DMS 273 treated with DMSO at 0.1 percent for 48 hours (cell line): ENCODE measurements around the gene SERTAD3.
"Not testable (repeated sequence)": the region's sequence is repeated elsewhere in the genome, so short reads cannot be mapped to it uniquely, and the experiment has no call there.

Source experiments
- DNase-seq: peaks from one replicate; lab custom pipeline; 2025; lab: John Stamatoyannopoulos, UW

SERTAD3 gene

DNA sequence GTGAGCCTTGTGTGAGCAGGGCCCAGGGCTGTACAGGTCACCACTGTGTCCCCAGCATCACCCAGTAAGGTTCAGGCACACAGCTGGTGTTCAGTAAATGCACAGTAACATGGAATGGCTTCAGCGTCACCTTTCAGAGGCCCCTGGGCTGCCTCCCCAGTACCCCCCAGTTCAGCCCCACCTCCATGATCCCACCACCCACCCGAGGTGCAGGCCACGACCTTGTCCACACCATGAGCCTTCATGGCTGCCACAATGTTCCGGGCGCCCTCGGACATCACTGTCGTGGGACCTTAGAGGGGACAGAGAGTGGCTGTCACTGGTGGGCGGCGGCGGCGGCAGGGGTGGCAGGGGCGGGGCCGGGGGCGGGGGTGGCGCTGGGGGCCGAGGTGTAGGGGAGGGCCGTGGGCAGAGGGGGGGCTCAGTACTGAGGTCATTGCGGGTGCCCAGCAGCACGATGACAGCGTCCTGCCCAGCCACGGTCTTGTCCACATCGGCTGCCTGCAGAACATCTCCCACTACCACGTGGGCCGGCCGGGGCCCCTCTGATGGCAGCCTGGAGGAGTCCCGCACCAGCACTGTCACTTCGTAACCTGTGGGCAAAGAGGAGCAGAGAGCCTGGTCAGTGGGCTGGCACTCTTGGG lies 13.9 kb upstream of the SERTAD3 start:
- DNase-seq = no peak

DNA sequence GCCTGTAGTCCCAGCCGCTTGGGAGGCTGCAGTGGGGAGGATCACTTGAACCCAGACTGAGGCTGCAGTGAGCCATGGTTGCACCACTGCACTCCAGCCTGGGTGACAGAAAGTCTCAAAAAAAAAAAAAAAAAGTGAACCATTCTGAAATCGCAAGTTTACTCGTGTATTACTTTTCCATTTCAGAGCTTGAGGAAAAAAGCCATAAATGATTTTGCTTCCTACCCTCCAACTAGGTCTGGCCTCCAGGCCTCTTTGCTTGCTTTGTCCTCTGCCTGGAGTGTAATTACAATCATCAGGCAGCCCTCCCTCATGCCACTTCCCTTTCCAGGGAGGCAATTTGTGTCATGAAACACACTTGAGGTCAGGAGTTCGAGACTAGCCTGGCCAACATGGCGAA lies 12.9 kb upstream of the SERTAD3 start:
- DNase-seq = no peak

DNA sequence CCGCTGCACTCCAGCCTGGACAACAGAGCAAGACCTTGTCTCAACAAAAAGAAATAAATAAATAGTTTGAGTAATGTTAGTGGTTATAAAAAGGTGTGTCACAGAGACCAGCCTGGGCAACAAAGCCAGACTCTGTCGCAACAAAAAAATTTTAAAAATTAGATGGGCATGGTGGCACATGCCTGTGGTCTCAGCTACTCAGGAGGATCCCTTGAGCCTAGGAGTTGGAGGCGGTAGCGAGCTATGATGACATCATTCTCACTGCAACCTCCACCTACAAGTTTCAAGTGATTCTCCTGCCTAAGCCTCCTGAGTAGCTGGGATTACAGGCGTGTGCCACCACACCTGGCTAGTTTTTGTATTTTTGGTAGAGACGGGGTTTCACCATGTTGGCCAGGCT lies 9.8 kb upstream of the SERTAD3 start:
- not testable (repeated sequence) for DNase-seq

DNA sequence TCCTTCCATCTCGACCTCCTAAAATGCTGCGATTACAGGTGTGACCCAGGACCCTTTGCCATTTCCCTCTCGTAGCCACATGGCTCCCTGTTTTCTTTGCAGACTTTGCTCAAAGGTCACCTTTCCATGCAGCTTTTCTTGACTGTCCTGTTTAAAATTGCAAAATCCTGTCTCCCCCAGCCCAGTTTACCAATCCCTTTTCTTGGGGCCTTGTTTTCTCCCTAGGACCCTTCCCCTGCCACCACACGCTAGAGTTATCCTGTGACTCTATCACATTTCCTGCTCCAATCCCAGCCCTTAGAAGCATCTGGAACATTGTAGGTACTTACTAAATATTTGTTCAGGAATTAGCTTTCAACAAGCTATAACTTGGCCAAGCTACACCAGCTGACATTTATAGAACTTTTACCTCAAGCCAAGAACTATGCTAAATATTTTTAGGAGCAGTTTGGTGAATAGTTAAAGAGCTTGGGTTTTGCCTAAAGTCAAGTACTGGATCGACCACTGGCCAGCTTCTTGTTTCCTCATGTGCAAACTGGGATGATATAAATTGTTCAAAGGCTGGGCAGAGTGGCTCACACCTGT lies 9.1 kb upstream of the SERTAD3 start:
- DNase-seq = no peak

DNA sequence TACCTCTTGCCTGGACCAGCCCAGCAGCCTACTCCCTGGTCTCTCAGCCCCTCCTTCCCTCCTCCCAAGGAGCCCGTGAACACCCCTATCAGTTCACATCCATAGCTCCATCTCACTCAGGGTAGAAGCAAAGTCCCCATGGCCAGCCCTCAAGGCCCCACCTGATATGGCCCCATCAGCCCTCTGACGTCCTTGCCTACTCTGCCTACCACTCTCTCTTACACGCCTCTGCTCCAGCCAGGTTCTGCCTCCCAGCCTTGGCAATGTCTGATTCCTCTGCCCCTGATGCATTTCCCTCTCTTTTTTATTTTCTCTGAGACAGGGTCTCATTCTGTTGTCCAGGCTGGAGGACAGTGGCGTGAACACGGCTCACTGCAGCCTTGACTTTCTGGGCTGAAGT lies 7.9 kb upstream of the SERTAD3 start:
- no peak for DNase-seq

DNA sequence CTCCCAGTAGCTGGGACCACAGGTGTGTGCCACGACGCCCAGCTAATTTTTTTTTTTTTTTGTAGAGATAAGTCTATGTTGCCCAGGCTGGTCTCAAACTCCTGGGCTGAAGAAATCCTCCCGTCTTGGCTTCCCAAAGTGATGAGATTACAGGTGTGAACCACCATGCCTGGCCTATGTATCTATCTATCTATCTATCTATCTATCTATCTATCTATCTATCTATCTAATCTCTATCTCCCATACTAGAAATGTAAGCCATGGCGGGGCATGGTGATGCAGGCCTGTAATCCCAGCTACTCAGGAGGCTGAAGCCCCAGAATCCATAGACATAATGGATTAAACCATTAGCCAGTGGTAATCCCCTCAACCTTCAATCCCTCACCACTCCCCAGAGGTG lies 6.5 kb upstream of the SERTAD3 start:
- no peak for DNase-seq

DNA sequence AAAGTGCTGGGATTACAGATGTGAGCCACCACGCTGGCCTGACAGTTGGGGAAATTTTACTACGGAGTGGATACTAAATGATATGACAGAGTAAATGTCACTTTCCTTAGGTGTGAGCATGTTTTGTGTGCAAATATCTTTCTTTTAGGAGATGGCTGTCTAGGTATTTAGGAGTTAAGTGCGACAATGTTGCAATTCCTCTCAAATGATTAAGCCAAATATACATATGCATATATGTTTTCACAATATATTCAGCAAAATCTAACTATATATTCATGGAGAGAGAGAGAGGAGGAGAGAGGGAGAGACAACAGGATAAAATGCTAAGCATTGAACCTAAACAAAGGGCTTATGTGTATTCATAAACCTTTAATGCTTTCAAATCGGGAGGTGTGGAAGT lies 5.4 kb upstream of the SERTAD3 start:
- DNase-seq = no peak

DNA sequence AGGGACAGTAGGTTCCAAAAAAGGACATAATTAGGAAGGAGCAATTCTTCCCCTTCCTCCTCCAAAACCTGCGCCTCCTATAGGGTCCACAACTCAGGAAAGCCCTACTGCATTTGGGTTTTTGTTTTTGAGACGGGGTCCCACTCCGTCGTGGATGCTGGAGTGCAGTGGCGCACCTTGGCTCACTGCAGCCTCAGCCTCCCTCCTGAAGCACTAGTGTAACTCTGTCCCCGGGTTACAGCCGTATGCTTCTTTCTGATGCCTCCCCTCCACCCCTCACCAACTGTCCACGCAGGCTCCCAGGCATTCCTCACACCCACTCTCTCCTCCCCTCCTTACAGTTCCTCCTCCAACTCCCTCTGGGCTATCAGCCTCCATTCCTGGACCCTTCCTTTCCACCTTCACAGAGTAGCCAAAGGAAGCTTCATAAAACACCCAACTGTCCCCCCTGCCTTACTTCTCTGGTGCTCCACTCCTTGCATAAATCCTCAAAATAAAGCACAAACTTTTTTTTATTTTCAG lies 2.2 kb upstream of the SERTAD3 start:
- no peak for DNase-seq

DNA sequence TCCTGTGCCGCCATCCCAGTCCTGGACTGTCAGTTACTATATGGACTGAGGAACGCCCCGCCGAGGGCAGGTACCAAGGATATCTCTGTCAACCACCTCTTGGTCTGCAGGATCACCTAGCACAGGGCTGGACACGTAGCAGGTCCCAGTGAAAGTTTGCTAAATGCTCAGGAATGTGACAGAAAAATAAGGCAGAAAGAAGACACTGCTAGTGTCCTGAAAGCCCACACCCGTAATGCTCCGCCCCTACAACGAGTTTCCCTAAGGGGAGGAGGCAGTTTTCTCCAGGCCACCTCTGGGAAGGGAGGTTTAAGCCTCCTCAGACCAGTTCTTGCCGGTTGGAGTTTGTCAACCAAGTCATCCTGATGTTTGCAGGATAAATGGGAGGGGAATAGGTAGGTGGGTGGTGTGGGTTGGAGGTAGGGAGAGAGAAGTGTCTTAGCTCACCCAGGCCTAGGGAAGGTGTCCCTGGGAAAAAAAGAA lies 1.7 kb upstream of the SERTAD3 start:
- DNase-seq = no peak

DNA sequence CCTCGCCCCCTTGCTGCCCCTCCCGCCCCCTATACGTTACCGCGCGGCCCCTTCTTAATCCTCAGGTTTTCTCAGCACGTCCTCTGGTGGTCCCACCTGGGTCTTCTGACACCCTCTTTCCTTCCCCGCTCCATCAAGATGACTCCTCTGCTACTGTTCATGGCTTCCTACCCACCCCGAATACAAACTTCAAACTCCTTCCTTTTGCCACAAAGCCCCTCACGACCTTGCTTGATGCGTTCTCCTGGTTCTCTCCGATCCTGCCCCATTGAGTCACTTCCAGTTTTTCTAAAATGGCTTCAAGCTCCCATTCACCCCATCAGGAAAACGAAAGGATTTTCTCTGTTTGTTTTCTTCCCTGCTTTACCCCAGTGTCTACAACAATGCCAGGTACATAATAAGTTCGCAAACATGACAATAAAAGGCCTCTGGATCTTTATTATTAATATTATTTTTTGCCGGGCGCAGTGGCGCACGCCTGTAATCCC lies 734 bp upstream of the SERTAD3 start:
- no peak for DNase-seq

DNA sequence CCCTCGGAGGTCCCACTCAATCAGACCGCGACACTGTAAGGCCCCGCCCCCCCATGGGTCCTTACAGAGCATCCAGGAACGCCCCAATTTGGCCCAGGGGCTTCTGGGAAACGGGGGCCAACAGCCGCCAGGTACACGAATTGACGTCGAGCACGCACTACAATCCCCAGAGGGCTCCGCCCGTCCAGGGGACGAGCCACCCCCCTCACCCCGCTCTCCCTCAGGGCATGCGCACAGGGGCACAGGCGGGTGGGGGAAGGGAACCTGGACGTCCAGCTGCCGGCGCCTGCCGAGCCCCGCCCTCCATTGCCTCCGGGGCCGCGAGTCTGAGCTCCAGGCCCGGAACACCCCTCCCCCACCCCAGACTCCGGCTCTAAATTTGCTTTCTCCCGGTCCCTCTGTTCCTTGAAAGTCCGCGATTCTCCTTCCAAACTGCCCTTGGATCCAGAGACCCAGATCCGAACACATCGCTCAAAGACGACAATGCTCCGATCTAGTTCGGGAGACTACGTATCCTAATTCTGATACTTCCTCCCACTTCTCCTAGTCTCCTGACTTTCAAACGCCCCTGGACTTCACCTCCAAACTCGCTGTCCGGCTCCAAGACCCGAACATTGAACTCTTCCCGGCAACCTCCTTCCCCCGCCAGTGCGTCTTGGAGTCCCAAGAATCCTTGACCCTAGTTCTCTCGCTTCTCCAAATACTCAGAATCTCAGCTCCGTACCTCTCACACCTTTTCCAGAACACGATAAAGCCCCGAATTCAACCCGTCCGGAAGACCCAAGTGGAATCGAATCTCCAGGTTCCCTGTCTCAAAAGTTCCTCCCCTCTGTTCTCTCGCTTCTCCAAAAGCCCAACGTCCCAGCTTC lies 770 bp downstream of the SERTAD3 start:
- DNase-seq = peak; percentile 96

DNA sequence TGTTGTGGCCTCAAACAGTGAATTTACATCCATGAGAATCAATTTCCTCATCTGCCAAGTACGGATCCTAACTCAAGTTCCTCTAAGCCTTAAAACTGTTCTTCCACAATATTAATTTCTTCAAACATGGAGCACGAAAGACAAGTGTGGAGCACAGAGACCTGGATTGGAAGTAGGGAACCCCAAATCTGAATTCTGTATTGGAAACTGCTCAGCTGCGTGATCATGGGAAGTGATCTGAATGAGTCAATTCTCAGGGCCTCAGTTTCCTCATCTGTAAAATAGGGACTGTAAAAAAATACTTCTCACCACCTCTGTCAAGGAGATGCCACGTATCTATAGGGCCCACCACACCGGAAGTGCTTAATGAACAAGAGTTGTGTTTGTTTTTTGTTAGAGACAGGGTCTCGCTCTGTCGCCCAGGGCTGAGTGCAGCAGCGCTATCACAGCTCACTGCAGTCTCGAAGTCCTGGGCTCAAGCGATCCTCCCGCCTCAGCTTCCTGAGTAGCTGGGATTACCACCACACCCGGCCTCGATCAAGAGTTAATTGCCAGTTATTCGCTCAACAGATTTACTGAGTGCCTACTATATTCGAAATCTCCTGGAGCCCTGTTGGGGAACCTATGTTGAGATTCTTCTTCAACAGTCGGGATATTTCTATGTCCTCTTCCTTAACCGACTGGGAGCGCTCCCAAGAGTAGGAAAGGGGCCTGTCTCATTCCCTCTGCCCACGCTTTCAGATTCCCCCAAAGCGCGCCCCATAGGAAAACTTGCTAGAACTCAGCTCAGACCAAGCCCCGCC lies 1.6 kb downstream of the SERTAD3 start:
- no peak for DNase-seq

DNA sequence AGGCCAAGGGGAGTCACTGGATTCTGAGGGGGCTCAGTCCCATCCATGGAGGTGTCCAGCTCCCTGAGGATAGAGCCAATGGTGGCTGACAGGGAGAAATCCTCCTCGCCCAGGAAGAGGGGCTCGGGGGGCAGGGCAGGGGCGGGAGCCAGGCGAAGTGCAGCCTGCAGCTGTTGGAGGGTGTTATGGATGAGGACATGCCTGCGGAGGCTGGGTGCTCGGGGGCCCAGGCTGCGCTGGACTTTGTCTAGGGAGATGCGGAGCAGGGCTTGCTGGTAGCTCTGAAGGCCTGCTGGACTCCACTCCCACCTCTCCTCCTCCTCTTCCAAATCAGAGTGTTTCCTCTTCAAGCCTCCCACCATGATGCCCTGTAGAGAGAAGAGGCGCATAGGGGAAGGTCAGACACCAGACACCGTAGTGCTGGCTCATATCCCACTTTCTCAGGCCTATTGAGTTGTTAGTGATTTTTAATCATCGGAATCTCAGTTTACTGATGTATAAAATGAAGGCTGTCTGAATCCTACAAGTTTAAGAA lies 2.3 kb downstream of the SERTAD3 start:
- no peak for DNase-seq

DNA sequence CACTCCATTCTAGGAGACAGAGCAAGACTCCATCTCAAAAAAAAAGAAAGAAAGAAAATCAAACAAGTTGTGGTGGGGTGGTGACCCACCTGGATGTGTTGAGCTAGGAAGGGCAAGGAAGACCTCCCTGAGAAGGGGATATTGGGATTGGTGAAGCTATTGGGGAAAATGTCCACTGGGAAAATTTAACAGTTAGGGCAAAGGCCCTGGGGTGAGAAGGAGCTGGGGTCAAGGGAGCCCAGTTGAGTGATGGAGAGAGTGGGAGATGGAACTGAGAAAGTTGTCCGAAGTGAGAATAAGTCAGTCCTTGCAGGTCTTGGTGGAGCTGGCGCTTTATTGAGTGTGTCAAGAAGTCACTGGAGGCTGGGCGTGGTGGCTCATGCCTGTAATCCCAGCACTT lies 5.9 kb downstream of the SERTAD3 start:
- no peak for DNase-seq

DNA sequence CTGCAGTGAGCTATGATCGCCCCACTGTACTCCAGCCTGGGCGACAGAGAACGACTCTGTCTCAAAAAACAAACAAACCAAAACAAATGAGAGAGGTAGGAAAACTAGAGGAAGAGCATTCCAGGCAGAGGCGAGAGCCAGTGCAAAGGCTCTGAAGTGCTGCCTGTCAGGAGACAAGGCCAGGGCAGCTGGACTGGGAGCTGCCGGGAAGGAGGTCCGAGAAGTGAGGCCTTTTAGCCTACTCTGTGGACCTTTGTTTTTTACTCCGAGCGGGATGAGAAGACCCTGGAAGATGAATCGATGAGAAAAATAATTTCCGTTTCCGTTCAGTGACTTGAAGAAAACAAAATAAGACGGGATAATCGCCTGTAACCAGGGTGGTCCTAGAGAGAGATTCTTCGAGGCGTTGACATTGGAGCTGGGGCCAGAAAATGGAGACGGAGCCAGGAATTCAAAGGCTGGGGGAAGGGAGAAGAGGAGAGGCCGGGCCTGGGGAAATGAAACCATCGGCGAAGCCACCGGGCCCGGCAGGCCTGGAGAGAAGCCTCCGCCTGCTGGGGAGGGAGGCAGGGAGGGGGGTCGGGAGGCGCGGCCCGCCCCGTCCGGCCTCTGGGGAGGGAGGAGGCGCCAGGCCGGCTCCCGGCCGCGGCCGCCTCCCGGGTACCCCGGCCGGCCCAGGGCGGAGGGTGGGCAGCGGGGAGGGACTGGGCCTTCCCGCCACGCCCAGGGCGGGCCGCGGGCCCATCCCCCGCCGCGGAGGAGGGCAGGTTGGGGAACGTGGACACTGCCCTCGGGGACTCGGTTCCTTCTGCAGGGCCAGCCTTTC lies 10.5 kb downstream of the SERTAD3 start:
- peak; percentile 41 for DNase-seq

DNA sequence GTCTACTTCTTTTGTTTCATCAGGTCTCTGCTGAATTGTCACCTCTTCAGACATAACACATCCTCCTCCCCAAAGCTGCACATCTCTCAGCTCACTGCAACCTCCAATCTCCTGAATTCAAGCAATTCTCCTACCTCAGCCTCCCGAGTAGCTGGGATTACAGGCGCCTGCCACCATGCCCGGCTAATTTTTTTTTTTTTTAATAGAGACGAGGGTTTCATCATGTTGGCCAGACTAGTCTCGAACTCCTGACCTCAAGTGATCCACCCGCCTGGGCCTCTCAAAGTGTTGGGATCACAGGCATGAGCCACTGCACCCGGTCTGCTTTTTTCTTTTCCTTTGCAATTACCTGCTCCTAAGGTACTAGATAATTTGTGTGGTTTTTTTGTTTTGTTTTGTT lies 11.4 kb downstream of the SERTAD3 start:
- DNase-seq = not testable (repeated sequence)

DNA sequence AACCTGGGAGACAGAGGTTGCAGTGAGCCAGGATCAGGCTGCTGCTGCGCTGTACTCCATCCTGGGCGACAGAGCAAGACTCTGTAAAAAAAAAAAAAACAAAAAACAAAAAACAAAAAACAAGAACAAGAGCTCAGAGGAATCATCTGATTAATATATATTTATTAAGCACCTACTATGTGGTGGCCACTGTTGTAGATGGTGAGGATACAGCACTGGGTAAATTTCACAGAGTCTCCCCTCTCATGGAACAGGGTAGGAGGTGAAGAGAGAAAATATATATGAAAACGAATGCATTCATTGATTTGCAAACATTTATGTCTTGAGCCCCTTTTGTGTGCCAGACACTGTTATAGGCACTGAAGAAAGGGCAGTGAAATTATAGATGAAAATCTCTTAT lies 12.4 kb downstream of the SERTAD3 start:
- DNase-seq = no peak

DNA sequence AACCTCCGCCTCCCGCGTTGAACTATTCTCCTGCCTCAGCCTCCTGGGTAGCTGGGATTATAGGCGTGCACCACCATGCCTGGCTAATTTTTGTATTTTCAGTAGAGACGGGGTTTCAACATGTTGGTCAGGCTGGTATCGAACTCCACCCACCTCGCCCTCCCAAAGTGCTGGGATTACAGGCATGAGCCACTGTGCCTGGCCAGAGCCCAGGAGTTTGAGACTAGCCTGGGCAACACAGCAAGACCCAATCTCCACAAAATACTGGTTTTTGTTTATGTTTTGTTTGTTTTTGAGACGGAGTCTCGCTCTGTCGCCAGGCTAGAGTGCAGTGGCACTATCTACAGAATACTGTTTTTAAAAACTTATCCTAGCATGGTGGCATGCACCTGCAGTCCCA lies 13.9 kb downstream of the SERTAD3 start:
- DNase-seq = not testable (repeated sequence)

DNA sequence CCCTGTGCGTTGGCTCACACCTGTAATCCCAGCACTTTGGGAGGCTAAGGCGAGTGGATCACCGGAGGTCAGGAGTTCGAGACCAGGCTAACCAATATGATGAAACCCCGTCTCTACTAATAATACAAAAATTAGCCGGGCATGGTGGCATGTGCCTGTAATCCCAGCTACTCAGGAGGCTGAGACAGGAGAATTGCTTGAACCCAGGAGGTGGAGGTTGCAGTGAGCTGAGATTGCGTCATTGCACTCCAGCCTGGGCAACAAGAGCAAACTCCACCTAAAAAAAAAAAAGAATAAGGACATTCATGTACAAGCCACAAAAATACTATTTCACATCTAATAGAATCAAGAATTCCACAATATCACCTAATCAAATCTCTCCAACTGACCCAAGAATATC lies 15.9 kb downstream of the SERTAD3 start:
- not testable (repeated sequence) for DNase-seq

DNA sequence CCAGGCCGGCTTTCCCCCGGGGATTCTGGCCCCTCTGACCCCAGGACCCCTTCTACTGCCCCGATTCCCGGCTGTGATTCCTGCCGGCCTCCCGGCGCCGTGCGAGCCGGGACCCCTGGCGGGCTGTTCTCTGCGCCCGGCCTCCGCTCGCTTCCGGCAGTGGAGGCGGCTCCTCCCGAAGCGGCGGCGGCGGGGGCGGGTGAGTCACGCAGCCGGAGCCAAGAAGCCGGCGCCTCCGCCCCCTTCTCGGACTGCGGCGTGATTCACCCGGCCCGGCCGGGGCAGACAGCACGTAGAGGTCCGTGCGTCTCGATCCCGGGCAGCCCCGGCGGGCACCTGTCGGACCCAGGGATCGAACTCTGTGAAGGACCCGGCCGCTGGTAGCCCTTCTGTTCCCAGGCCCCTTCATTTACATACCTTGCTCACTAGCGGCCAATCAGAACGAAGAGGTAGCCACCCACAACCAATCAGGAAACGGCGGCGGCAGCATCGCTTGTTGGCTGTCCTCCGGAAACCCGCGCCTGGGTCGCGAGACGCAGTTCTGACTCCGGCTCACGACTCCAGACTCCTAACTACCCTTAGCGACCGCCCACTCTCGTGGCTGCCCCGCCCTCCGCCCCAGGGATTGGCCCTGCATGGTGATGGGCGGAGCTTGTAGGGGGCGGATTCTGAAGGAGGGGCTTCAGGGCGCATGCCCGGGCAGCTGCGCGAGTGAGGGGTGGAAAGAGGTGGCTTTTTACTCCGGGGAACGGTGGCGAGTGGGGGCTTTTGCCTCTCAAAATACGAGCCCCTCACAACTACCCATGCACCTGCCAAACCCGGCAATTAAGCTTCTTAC lies 18.5 kb downstream of the SERTAD3 start, which contains the start of gene SERTAD1:
Gene SERTAD1, minus strand, starts transcription at position 543 of the 838 bp plus-strand sequence. CDS start 2,446 bp downstream, outside the sequence.
- DNase-seq = peak; percentile 99
